Activated CD4-positive, alpha-beta T cell treated with anti-CD3 and anti-CD28 coated beads for 24 hours (primary cell): ENCODE results near the gene SF3B2.
"Not testable (repeated sequence)": the region's sequence is repeated elsewhere in the genome, so short reads cannot be mapped to it uniquely, and the experiment has no call there.

Source experiments
- DNase-seq, 2 donors: peaks; one replicate each; pipeline ENCODE4 v3.0.0-alpha.2; 2020; ENCODE audit warnings: low read depth in 2 of 2

Gene SF3B2

GRCh38 chr11:66015936-66016792 lies 36.0 kb upstream of the SF3B2 start:
- DNase-seq, result no peak

- no peak for DNase-seq
Measured at GRCh38 chr11:66016793-66017177, 35.4 kb upstream of the SF3B2 start.

- no peak for DNase-seq
Measured at GRCh38 chr11:66017321-66017720, 34.8 kb upstream of the SF3B2 start.

- DNase-seq, result no peak
Measured at GRCh38 chr11:66020212-66020611, 32.0 kb upstream of the SF3B2 start.

- no peak for DNase-seq
Measured at GRCh38 chr11:66020618-66021357, 31.4 kb upstream of the SF3B2 start.

GRCh38 chr11:66022401-66023185 lies 29.6 kb upstream of the SF3B2 start:
- DNase-seq, result peak; percentile 76 to 78

GRCh38 chr11:66023186-66023440 lies 29.1 kb upstream of the SF3B2 start:
- not testable (repeated sequence) for DNase-seq

- DNase-seq, result no peak
Measured at GRCh38 chr11:66026017-66026529, 26.1 kb upstream of the SF3B2 start, which contains the start of gene CATSPER1. TSS of gene CATSPER1 (minus strand) at chr11:66026479. CDS start at chr11:66026379, 100 bp downstream.

- no peak for DNase-seq
Measured at GRCh38 chr11:66032957-66033735, 19.0 kb upstream of the SF3B2 start.

GRCh38 chr11:66035653-66036333 lies 16.4 kb upstream of the SF3B2 start:
- no peak for DNase-seq

- no peak for DNase-seq
Measured at GRCh38 chr11:66036334-66036710, 15.8 kb upstream of the SF3B2 start.

- DNase-seq, result no peak
Measured at GRCh38 chr11:66037327-66037726, 14.8 kb upstream of the SF3B2 start.

GRCh38 chr11:66039765-66040164 lies 12.4 kb upstream of the SF3B2 start:
- no peak for DNase-seq

- no peak for DNase-seq
Measured at GRCh38 chr11:66042227-66042995, 9.8 kb upstream of the SF3B2 start.

- no peak for DNase-seq
Measured at GRCh38 chr11:66042996-66043906, 8.9 kb upstream of the SF3B2 start.

- no peak for DNase-seq
Measured at GRCh38 chr11:66044757-66045156, 7.4 kb upstream of the SF3B2 start.

GRCh38 chr11:66045177-66045639 lies 7.0 kb upstream of the SF3B2 start:
- peak; percentile 79 to 82 for DNase-seq

- no peak for DNase-seq
Measured at GRCh38 chr11:66046901-66047300, 5.3 kb upstream of the SF3B2 start.
